H1 (cell line): ENCODE results near the gene AK5. TPM values are rescaled to one million over a fixed set of nuclear protein-coding genes. Genes with fewer than 3 reads are reported as not detected.

Experiments
- CTCF ChIA-PET: fragments of 300-600 bp; sonication (Branson Sonifier 250); formaldehyde crosslinking; loops from one replicate; lab custom pipeline; 2021; ENCODE audit not compliant: partially characterized antibody; lab: Charles Lee
- POLR2A ChIA-PET: fragments of 300-600 bp; sonication (Branson Sonifier 250); formaldehyde crosslinking; loops from one replicate; lab custom pipeline; 2021; ENCODE audit warnings: inconsistent platforms; ENCODE audit not compliant: partially characterized antibody; lab: Charles Lee
- DNase-seq, 2 experiments: peaks; one replicate each; pipeline versions ENCODE4 v3.0.0 to v3.0.0-alpha.2; 2010 to 2022; ENCODE audit warnings: low spot score in 2 of 2, low read depth in 1 of 2, mixed read lengths in 1 of 2
- FAIRE-seq: peaks from 2 replicates; lab custom pipeline; 2011; peaks lifted over from hg19 to GRCh38; lab: Jason Lieb, UNC
- H2AFZ ChIP-seq: 2 replicates; pipeline ENCODE4 v1.8.1; 2012; ENCODE audit warnings: low read length, inconsistent platforms
- H2AK5ac ChIP-seq: 2 replicates; pipeline ENCODE4 v1.6.1; 2013; ENCODE audit warnings: low read depth, low read length
- H2BK120ac ChIP-seq: replicated peaks from 2 replicates; pipeline ENCODE3; 2013; ENCODE audit warnings: low read depth, low read length, inconsistent platforms
- H2BK12ac ChIP-seq: 2 replicates; pipeline ENCODE4 v1.6.1; 2013; ENCODE audit warnings: low read depth, low read length
- H2BK15ac ChIP-seq: 2 replicates; pipeline ENCODE4 v1.6.1; 2013; ENCODE audit warnings: low read length
- H2BK20ac ChIP-seq: 2 replicates; pipeline ENCODE4 v1.6.1; 2013; ENCODE audit warnings: low read length
- H2BK5ac ChIP-seq: 2 replicates; pipeline ENCODE4 v1.6.1; 2013; ENCODE audit warnings: low read depth, low read length
- H3K14ac ChIP-seq: 2 replicates; pipeline ENCODE4 v1.6.1; 2013; ENCODE audit warnings: inconsistent platforms; ENCODE audit not compliant: insufficient read length
- H3K18ac ChIP-seq: 2 replicates; pipeline ENCODE4 v1.6.1; 2013; ENCODE audit warnings: low read length; ENCODE audit errors: extremely low read depth
- H3K23ac ChIP-seq: 2 replicates; pipeline ENCODE4 v1.6.1; 2013; ENCODE audit warnings: inconsistent platforms; ENCODE audit not compliant: insufficient read length
- H3K23me2 ChIP-seq: 2 replicates; pipeline ENCODE4 v1.6.1; 2013; ENCODE audit warnings: low read depth, low read length
- H3K27ac ChIP-seq: 2 replicates; pipeline ENCODE4 v1.6.1; 2011; ENCODE audit warnings: low read depth, low read length, inconsistent platforms
- H3K27me3 ChIP-seq, 4 experiments: replicated peaks in 1 of 4; 1 replicate in 1 of 4; 2 replicates in 3 of 4; pipeline versions ENCODE4 v1.6.1 to v1.8.1; 2011 to 2013; ENCODE audit warnings: low read length in 3 of 4, mild to moderate bottlenecking in 3 of 4, inconsistent platforms in 2 of 4, mixed read lengths in 2 of 4, moderate library complexity in 1 of 4; ENCODE audit not compliant: control insufficient read depth in 3 of 4, insufficient read depth in 3 of 4; ENCODE audit errors: extremely low read depth in 1 of 4
- H3K36me3 ChIP-seq, 4 experiments: 2 replicates each; pipeline versions ENCODE4 v1.6.1 to v1.8.1; 2011 to 2013; ENCODE audit warnings: mild to moderate bottlenecking in 4 of 4, low read length in 3 of 4, moderate library complexity in 2 of 4, control low read depth in 1 of 4, inconsistent platforms in 1 of 4; ENCODE audit not compliant: insufficient read depth in 4 of 4, control insufficient read depth in 2 of 4
- H3K4ac ChIP-seq: replicated peaks from 2 replicates; pipeline ENCODE3; 2013; ENCODE audit warnings: low read length, low read depth, mixed read lengths, inconsistent platforms; ENCODE audit not compliant: insufficient read length
- H3K4me1 ChIP-seq, 4 experiments: replicated peaks in 1 of 4; 1 replicate in 1 of 4; 2 replicates in 3 of 4; pipeline versions ENCODE4 v1.6.1 to v1.8.1; 2011 to 2013; ENCODE audit warnings: low read length in 3 of 4, inconsistent platforms in 2 of 4, mixed read lengths in 1 of 4; ENCODE audit not compliant: insufficient read depth in 4 of 4, control insufficient read depth in 3 of 4
- H3K4me2 ChIP-seq, 2 experiments: 2 replicates each; pipeline versions ENCODE4 v1.6.1 to v1.8.1; 2011 to 2013; ENCODE audit warnings: low read depth in 2 of 2, low read length in 2 of 2, control low read depth in 1 of 2, inconsistent platforms in 1 of 2, mild to moderate bottlenecking in 1 of 2; ENCODE audit not compliant: insufficient read depth in 1 of 2
- H3K4me3 ChIP-seq, 4 experiments: fragments of 200-600, 300-600 bp in 1 of 4; sonication (generic), shearing (Covaris generic), sonication (Bioruptor Twin) in 1 of 4; 2 replicates each; pipeline versions ENCODE4 v1.5.1 to v1.8.1; 2011 to 2016; ENCODE audit warnings: low read length in 4 of 4, low read depth in 3 of 4, control low read depth in 2 of 4, inconsistent platforms in 2 of 4, mild to moderate bottlenecking in 2 of 4, mixed read lengths in 1 of 4, moderate library complexity in 1 of 4; ENCODE audit not compliant: insufficient read depth in 2 of 4; ENCODE audit errors: extremely low read depth in 1 of 4
- H3K56ac ChIP-seq: replicated peaks from 2 replicates; pipeline ENCODE3; 2013; ENCODE audit warnings: low read depth, mild to moderate bottlenecking, mixed read lengths, low read length, inconsistent platforms; ENCODE audit not compliant: insufficient read length
- H3K79me1 ChIP-seq: 2 replicates; pipeline ENCODE4 v1.6.1; 2013; ENCODE audit warnings: low read depth, low read length, control low read depth
- H3K79me2 ChIP-seq, 2 experiments: 2 replicates each; pipeline versions ENCODE4 v1.6.1 to v1.8.1; 2012 to 2013; ENCODE audit warnings: low read length in 2 of 2, mild to moderate bottlenecking in 2 of 2, inconsistent platforms in 1 of 2; ENCODE audit not compliant: insufficient read depth in 2 of 2, control insufficient read depth in 1 of 2
- H3K9ac ChIP-seq, 4 experiments: replicated peaks in 1 of 4; 1 replicate in 1 of 4; 2 replicates in 3 of 4; pipeline versions ENCODE4 v1.6.1 to v1.8.1; 2011 to 2013; ENCODE audit warnings: low read depth in 3 of 4, low read length in 3 of 4, control low read depth in 2 of 4, mild to moderate bottlenecking in 2 of 4, moderate library complexity in 2 of 4, inconsistent platforms in 1 of 4; ENCODE audit errors: extremely low read depth in 1 of 4
- H3K9me3 ChIP-seq, 2 experiments: 2 replicates each; pipeline versions ENCODE4 v1.6.1 to v1.8.1; 2012 to 2013; ENCODE audit warnings: mild to moderate bottlenecking in 2 of 2, moderate library complexity in 2 of 2, control low read depth in 1 of 2, inconsistent platforms in 1 of 2, low read depth in 1 of 2, low read length in 1 of 2, mixed read lengths in 1 of 2; ENCODE audit not compliant: insufficient read depth in 2 of 2
- H4K20me1 ChIP-seq, 2 experiments: replicated peaks in 1 of 2; 2 replicates each; pipeline versions ENCODE3 to v1.8.1; 2011 to 2013; ENCODE audit warnings: inconsistent platforms in 2 of 2, low read length in 2 of 2, mild to moderate bottlenecking in 1 of 2; ENCODE audit not compliant: insufficient read depth in 2 of 2, control insufficient read depth in 1 of 2
- H4K5ac ChIP-seq: 2 replicates; pipeline ENCODE4 v1.6.1; 2013; ENCODE audit warnings: low read length, low read depth, mixed read lengths, inconsistent platforms; ENCODE audit not compliant: insufficient read length
- H4K8ac ChIP-seq: 2 replicates; pipeline ENCODE4 v1.8.0; 2013; ENCODE audit warnings: mild to moderate bottlenecking, moderate library complexity, low read length, inconsistent platforms; ENCODE audit not compliant: insufficient read depth; ENCODE audit errors: extremely low read depth
- H4K91ac ChIP-seq: replicated peaks from 2 replicates; pipeline ENCODE3; 2013; ENCODE audit warnings: low read length, mixed read lengths, inconsistent platforms; ENCODE audit not compliant: insufficient read length
- TAF1 ChIP-seq: IDR thresholded peaks from 2 replicates; pipeline ENCODE4 v1.6.1; 2011; ENCODE audit warnings: mild to moderate bottlenecking, low read depth, low read length
- TEAD4 ChIP-seq: IDR thresholded peaks from 2 replicates; pipeline ENCODE4 v1.6.1; 2012; ENCODE audit warnings: low read depth, low read length, inconsistent platforms, mixed read lengths
- WGBS, 2 experiments: shearing (Covaris generic) in 1 of 2; methylation state at CpG; one replicate each; pipeline versions ENCODE4 v1.1.6 to v1.1.7; 2013 to 2015; ENCODE audit warnings: low lambda C conversion rate in 2 of 2, mixed read lengths in 2 of 2, inconsistent platforms in 1 of 2, low coverage in 1 of 2, missing lambda C conversion rate in 1 of 2; ENCODE audit not compliant: insufficient replicate concordance in 2 of 2, insufficient coverage in 1 of 2, insufficient read length in 1 of 2; ENCODE audit errors: extremely low coverage in 1 of 2, missing lambda C conversion rate in 1 of 2; 5-methylcytosine and 5-hydroxymethylcytosine counted together
- polyA plus RNA-seq, 7 experiments: library from polyadenylated mRNA; depleted of rRNA in 3 of 7; stranded (reverse) in 5 of 7; unstranded in 2 of 7; fragments of >200 nt in 5 of 7; fragments of 200-250 nt in 2 of 7; gene quantifications; 1 replicate in 5 of 7; 2 replicates in 1 of 7; 4 replicates in 1 of 7; pipeline versions ENCODE4 v1.2.1 to v1.2.3, GENCODE V29; 2011 to 2013; ENCODE audit warnings: missing spikeins in 2 of 7, mixed read lengths in 2 of 7
- total RNA-seq: library from RNA; stranded (reverse); fragmentation: NEBNext Ultra II Directional; extraction: Animal tissue kit (Norgen Biotek cat#: 25700); gene quantifications from 2 replicates; pipeline ENCODE4 v1.2.1, GENCODE V29; 2021

The AK5 gene
- total and polyA plus RNA-seq, 2 of the 8 experiments (the other 6 are each of a cell fraction or from before 2014, with no cell fraction given), result 2.0 to 7.1 TPM

DNA sequence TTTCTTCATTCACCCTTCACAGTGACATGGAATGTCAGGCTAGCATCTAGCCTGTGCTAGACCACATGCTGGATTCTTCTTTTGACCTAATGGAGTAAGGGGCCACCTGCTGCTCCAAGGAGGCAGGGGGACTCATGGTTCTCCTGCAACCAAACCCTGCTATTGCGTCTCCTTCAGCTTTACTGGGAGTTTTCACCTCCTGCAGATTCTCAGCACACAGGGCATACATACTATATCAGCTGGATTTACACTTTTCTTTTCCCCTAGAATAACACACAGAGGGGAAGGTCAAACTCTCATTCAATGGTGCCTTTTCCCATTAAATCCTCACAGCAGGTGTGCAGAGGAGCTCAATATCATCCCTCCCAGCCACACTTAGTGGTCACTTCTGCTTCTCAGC is 16.6 kb upstream of the AK5 start:
- no peaks in the 10 kb centered on the region for H3K79me2 ChIP-seq
- peaks cover 0 to 3% (median 0%) of the 10 kb centered on the region in 4 experiments; a peak in 2 of 7 replicates for H3K4me1 ChIP-seq
- H3K27ac ChIP-seq, result no peak overlapping the region
- peaks cover 3% of the 10 kb centered on the region; the same call in 1 of the 2 replicates for H3K23me2 ChIP-seq
- no peak overlapping the region for H3K4me2 ChIP-seq
- no peaks in the 10 kb centered on the region for H4K20me1 ChIP-seq
- H3K9me3 ChIP-seq, result no peaks in the 10 kb centered on the region
- H3K18ac ChIP-seq, result no peak overlapping the region
- H2AK5ac ChIP-seq, result no peak overlapping the region
- no peaks in the 10 kb centered on the region for H3K79me1 ChIP-seq
- H4K8ac ChIP-seq, result no peak overlapping the region
- H3K4me3 ChIP-seq, result no peak overlapping the region
- H3K27me3 ChIP-seq, result peaks cover 6 to 10% (median 8%) of the 10 kb centered on the region in 4 experiments; a peak in 5 of 7 replicates
- FAIRE-seq (peak; percentile 75), DNase-seq (no peak)
- no peak overlapping the region for H3K14ac ChIP-seq
- H2AFZ ChIP-seq, result no peak overlapping the region
- no peak overlapping the region for H2BK20ac ChIP-seq
- H2BK120ac ChIP-seq, result no peak overlapping the region
- no peak overlapping the region for H2BK15ac ChIP-seq
- ChIA-PET CTCF (interaction anchor here (1.4 kb wide), 1 partner anchor 37 kb away, joined by 3 read pairs; no protein-coding TSS in a partner anchor), POLR2A (interaction anchor here (0.7 to 1.0 kb wide), 2 partner anchors 16 to 17 kb away, joined by 3 to 4 read pairs; partner anchors contain the start of gene AK5)
- WGBS, 2 experiments, result 30% methylated on average over 1 of the region's 1 CpG; no CpG with 5 or more reads in 1 of the 2 experiments
- H4K91ac ChIP-seq, result no peak overlapping the region
- H3K9ac ChIP-seq, result no peak overlapping the region
- no peak overlapping the region for H2BK12ac ChIP-seq
- TF ChIP-seq TAF1 (no peak), TEAD4 (0 out of 2 replicates have a peak, but pooled peaks have one; percentile 39)
- H3K56ac ChIP-seq, result no peak overlapping the region
- no peaks in the 10 kb centered on the region for H3K36me3 ChIP-seq
- H3K4ac ChIP-seq, result no peak overlapping the region
- H4K5ac ChIP-seq, result no peak overlapping the region
- no peak overlapping the region for H2BK5ac ChIP-seq
- H3K23ac ChIP-seq, result no peak overlapping the region
